DND-41 (cell line): ENCODE measurements around the gene ITGB2.

Experiments used
- ATAC-seq: fragments of 200-7000 bp; cut with Tn5 transposase; 3 replicates; pipeline ENCODE4 v1.9.1; 2021; ENCODE audit warnings: low read depth; ENCODE audit not compliant: insufficient read depth
- DNase-seq: peaks from one replicate; pipeline ENCODE4 v3.0.0-alpha.2; 2020
- H2AFZ ChIP-seq: 2 replicates; pipeline ENCODE4 v1.6.0; 2012; ENCODE audit warnings: low read depth, low read length
- H3K27ac ChIP-seq: 2 replicates; pipeline ENCODE4 v1.5.1; 2012; ENCODE audit warnings: low read length, inconsistent platforms
- H3K27me3 ChIP-seq: fragments of 200-600 bp; sonication (generic); 2 replicates; pipeline ENCODE4 v1.6.0; 2012; ENCODE audit warnings: low read length, mild to moderate bottlenecking, inconsistent platforms; ENCODE audit not compliant: insufficient read depth, poor library complexity
- H3K36me3 ChIP-seq: 2 replicates; pipeline ENCODE4 v1.5.1; 2012; ENCODE audit warnings: low read length, inconsistent platforms; ENCODE audit not compliant: insufficient read depth
- H3K4me1 ChIP-seq: 2 replicates; pipeline ENCODE4 v1.5.1; 2012; ENCODE audit warnings: mild to moderate bottlenecking, low read length; ENCODE audit not compliant: insufficient read depth
- H3K4me2 ChIP-seq: 2 replicates; pipeline ENCODE4 v1.6.0; 2012; ENCODE audit warnings: mild to moderate bottlenecking, moderate library complexity, low read length, inconsistent platforms; ENCODE audit not compliant: insufficient read depth
- H3K4me3 ChIP-seq, 2 experiments: fragments of 200-600 bp in 1 of 2; shearing (Covaris generic) in 1 of 2; 2 replicates each; pipeline ENCODE4 v1.5.1; 2012 to 2016; ENCODE audit warnings: inconsistent platforms in 2 of 2, low read length in 2 of 2, mild to moderate bottlenecking in 2 of 2, low read depth in 1 of 2, moderate library complexity in 1 of 2
- H3K79me2 ChIP-seq: 2 replicates; pipeline ENCODE4 v1.6.0; 2012; ENCODE audit warnings: low read length, inconsistent platforms; ENCODE audit not compliant: insufficient read depth
- H3K9ac ChIP-seq: 2 replicates; pipeline ENCODE4 v1.6.0; 2012; ENCODE audit warnings: low read depth, mild to moderate bottlenecking, inconsistent platforms, low read length, moderate library complexity
- H3K9me3 ChIP-seq: 2 replicates; pipeline ENCODE4 v1.5.1; 2012; ENCODE audit warnings: low read length, moderate library complexity, mild to moderate bottlenecking, inconsistent platforms; ENCODE audit not compliant: insufficient read depth, severe bottlenecking
- H4K20me1 ChIP-seq: 2 replicates; pipeline ENCODE4 v1.6.0; 2012; ENCODE audit warnings: low read length; ENCODE audit not compliant: insufficient read depth
- CTCF ChIP-seq: IDR thresholded peaks from 2 replicates; pipeline ENCODE4 v1.5.1; 2012; ENCODE audit warnings: borderline replicate concordance, low read length, moderate library complexity, mild to moderate bottlenecking; ENCODE audit not compliant: poor library complexity, severe bottlenecking; ENCODE audit errors: extremely low read depth
- EZH2 ChIP-seq: IDR thresholded peaks from 3 replicates; pipeline ENCODE4 v1.6.1; 2012; ENCODE audit warnings: borderline replicate concordance, low read depth, mild to moderate bottlenecking, moderate library complexity, low read length, inconsistent platforms; ENCODE audit not compliant: severe bottlenecking

Gene ITGB2

GRCh38 chr21:44920694-44921604, at the start of gene ITGB2:
TSS of gene ITGB2 (minus strand) at chr21:44920899. CDS start at chr21:44910782, 10,117 bp downstream.
- Histone ChIP-seq H3K27ac (peak within 1 kb of the TSS; percentile 82), H2AFZ (peak within 1 kb of the TSS; percentile 62), H3K9me3 (no peaks in the 10 kb centered on the region), H3K4me3 (peak within 1 kb of the TSS; percentile 51 to 95; a peak in 3 of 4 replicates), H3K4me2 (peak within 1 kb of the TSS; percentile 100), H3K4me1 (peaks cover 57% of the 10 kb centered on the region), H3K27me3 (no peaks in the 10 kb centered on the region), H3K9ac (peak within 1 kb of the TSS; percentile 80), H3K36me3 (peaks cover 23% of the 10 kb centered on the region), H4K20me1 (peaks cover 17% of the 10 kb centered on the region), H3K79me2 (peaks cover 41% of the 10 kb centered on the region)
- no peak for TF ChIP-seq EZH2
- TF ChIP-seq CTCF, result no peak
- ATAC-seq (peak; percentile 93), DNase-seq (peak; percentile 86)

GRCh38 chr21:44969931-44970755, 49.4 kb upstream of the ITGB2 start:
- TF ChIP-seq CTCF, result no peak
- no peak for TF ChIP-seq EZH2
- peaks cover 72% of the 10 kb centered on the region for H3K36me3 ChIP-seq
- H3K9ac ChIP-seq, result no peak overlapping the region

GRCh38 chr21:44969066-44969670, 48.5 kb upstream of the ITGB2 start:
- Histone ChIP-seq H2AFZ (no peak overlapping the region), H3K9ac (no peak overlapping the region), H3K27me3 (no peaks in the 10 kb centered on the region), H3K36me3 (peaks cover 73% of the 10 kb centered on the region), H3K27ac (no peak overlapping the region), H3K4me3 (no peak overlapping the region), H3K4me1 (no peaks in the 10 kb centered on the region), H3K4me2 (no peak overlapping the region), H3K79me2 (peaks cover 8% of the 10 kb centered on the region), H4K20me1 (peaks cover 63% of the 10 kb centered on the region), H3K9me3 (no peaks in the 10 kb centered on the region)
- ATAC-seq, result no peak
- DNase-seq, result no peak
- TF ChIP-seq EZH2 (no peak), CTCF (no peak)

More at GRCh38 chr21:44969931-44970755, 49.4 kb upstream of the ITGB2 start:
- Histone ChIP-seq H3K27ac (no peak overlapping the region), H3K79me2 (peaks cover 6% of the 10 kb centered on the region; the same call in 1 of the 2 replicates), H3K9me3 (no peaks in the 10 kb centered on the region), H3K4me2 (no peak overlapping the region), H4K20me1 (peaks cover 62% of the 10 kb centered on the region), H2AFZ (no peak overlapping the region), H3K4me3 (no peak overlapping the region), H3K4me1 (no peaks in the 10 kb centered on the region), H3K27me3 (no peaks in the 10 kb centered on the region)
- no peak for DNase-seq
- ATAC-seq, result no peak
